ENCODE data around the gene CAMK1D.

The CAMK1D gene

DNA sequence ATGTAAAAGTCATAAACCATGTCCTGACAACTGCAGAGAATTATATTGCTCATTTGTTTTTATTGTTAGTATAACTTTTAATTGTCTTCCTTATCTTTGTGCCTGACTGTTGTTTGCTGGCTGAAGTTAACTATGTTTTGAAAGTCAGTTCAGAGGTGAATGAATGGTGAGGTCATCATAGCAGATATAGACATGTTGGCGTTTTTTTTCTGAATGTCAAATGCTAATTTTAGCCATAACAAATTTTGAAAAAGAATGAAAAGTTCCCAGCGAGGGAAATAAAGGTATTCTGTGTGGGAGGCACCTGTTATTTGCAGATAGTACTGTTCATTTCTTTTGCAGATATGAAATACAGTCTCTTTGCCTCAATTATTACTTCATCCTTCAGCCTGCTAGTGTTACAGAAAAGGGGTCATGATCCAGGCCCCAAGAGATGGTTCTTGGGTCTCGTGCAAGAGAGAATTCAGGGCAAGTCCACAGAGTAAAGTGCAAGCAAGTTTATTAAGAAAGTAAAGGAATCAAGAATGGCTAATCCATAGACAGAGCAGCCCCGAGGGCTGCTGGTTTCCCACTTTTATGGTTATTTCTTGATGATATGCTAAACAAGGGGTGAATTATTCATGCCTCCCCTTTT is 96.5 kb downstream of the CAMK1D start (continued):
- TF ChIP-seq ZBTB17 (tag by site-specific recombination; IDR thresholded peaks at IDR 0.05) = no peak
- TF ChIP-seq ZEB2 (tag by site-specific recombination; IDR thresholded peaks at IDR 0.05) = peak; percentile 96
- no peak for TF ChIP-seq ZNF174 (tag by site-specific recombination; IDR thresholded peaks at IDR 0.05)
- TF ChIP-seq ZNF391 (tag by site-specific recombination; IDR thresholded peaks at IDR 0.05; ENCODE audit: borderline replicate concordance, low read depth) = no peak; the same call in 1 of the 2 replicates
- no peak for TF ChIP-seq ZNF473 (tag by site-specific recombination; IDR thresholded peaks at IDR 0.05)
- no peak for TF ChIP-seq ZNF112 (tag by site-specific recombination; IDR thresholded peaks at IDR 0.05)
- no peak for TF ChIP-seq ZNF16 (tag by site-specific recombination; IDR thresholded peaks at IDR 0.05; ENCODE audit: low read depth)
- TF ChIP-seq ZNF324 (tag by site-specific recombination; IDR thresholded peaks at IDR 0.05) = no peak
- TF ChIP-seq GLIS2 (tag by site-specific recombination; IDR thresholded peaks at IDR 0.05) = no peak
- TF ChIP-seq ZNF121 (tag by site-specific recombination; IDR thresholded peaks at IDR 0.05) = no peak
- no peak for TF ChIP-seq ZBTB21 (tag by site-specific recombination; IDR thresholded peaks at IDR 0.05)
- TF ChIP-seq, protein P1, sequence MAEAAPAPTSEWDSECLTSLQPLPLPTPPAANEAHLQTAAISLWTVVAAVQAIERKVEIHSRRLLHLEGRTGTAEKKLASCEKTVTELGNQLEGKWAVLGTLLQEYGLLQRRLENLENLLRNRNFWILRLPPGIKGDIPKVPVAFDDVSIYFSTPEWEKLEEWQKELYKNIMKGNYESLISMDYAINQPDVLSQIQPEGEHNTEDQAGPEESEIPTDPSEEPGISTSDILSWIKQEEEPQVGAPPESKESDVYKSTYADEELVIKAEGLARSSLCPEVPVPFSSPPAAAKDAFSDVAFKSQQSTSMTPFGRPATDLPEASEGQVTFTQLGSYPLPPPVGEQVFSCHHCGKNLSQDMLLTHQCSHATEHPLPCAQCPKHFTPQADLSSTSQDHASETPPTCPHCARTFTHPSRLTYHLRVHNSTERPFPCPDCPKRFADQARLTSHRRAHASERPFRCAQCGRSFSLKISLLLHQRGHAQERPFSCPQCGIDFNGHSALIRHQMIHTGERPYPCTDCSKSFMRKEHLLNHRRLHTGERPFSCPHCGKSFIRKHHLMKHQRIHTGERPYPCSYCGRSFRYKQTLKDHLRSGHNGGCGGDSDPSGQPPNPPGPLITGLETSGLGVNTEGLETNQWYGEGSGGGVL (tag by site-specific recombination; IDR thresholded peaks at IDR 0.05) = 0 out of 2 replicates have a peak, but pooled peaks have one; percentile 28
- TF ChIP-seq ZBTB7A (tag by site-specific recombination; IDR thresholded peaks at IDR 0.05; ENCODE audit: low read depth) = no peak
- TF ChIP-seq, protein P2, sequence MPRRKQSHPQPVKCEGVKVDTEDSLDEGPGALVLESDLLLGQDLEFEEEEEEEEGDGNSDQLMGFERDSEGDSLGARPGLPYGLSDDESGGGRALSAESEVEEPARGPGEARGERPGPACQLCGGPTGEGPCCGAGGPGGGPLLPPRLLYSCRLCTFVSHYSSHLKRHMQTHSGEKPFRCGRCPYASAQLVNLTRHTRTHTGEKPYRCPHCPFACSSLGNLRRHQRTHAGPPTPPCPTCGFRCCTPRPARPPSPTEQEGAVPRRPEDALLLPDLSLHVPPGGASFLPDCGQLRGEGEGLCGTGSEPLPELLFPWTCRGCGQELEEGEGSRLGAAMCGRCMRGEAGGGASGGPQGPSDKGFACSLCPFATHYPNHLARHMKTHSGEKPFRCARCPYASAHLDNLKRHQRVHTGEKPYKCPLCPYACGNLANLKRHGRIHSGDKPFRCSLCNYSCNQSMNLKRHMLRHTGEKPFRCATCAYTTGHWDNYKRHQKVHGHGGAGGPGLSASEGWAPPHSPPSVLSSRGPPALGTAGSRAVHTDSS (tag by site-specific recombination; IDR thresholded peaks at IDR 0.05) = no peak
- TF ChIP-seq, protein P3, sequence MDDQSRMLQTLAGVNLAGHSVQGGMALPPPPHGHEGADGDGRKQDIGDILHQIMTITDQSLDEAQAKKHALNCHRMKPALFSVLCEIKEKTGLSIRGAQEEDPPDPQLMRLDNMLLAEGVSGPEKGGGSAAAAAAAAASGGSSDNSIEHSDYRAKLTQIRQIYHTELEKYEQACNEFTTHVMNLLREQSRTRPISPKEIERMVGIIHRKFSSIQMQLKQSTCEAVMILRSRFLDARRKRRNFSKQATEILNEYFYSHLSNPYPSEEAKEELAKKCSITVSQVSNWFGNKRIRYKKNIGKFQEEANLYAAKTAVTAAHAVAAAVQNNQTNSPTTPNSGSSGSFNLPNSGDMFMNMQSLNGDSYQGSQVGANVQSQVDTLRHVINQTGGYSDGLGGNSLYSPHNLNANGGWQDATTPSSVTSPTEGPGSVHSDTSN (CRISPR knock-in tag; IDR thresholded peaks at IDR 0.05) = no peak
- no peak for TF ChIP-seq GLI4 (tag by site-specific recombination; IDR thresholded peaks at IDR 0.05)
- TF ChIP-seq ZNF830 (tag by site-specific recombination; IDR thresholded peaks at IDR 0.05; ENCODE audit: low read depth) = no peak
- TF ChIP-seq ZNF776 (tag by site-specific recombination; IDR thresholded peaks at IDR 0.05; ENCODE audit: borderline replicate concordance) = no peak
- no peak for TF ChIP-seq ZNF292 (tag by site-specific recombination; IDR thresholded peaks at IDR 0.05; ENCODE audit: borderline replicate concordance, low read depth)
- TF ChIP-seq, protein P4, sequence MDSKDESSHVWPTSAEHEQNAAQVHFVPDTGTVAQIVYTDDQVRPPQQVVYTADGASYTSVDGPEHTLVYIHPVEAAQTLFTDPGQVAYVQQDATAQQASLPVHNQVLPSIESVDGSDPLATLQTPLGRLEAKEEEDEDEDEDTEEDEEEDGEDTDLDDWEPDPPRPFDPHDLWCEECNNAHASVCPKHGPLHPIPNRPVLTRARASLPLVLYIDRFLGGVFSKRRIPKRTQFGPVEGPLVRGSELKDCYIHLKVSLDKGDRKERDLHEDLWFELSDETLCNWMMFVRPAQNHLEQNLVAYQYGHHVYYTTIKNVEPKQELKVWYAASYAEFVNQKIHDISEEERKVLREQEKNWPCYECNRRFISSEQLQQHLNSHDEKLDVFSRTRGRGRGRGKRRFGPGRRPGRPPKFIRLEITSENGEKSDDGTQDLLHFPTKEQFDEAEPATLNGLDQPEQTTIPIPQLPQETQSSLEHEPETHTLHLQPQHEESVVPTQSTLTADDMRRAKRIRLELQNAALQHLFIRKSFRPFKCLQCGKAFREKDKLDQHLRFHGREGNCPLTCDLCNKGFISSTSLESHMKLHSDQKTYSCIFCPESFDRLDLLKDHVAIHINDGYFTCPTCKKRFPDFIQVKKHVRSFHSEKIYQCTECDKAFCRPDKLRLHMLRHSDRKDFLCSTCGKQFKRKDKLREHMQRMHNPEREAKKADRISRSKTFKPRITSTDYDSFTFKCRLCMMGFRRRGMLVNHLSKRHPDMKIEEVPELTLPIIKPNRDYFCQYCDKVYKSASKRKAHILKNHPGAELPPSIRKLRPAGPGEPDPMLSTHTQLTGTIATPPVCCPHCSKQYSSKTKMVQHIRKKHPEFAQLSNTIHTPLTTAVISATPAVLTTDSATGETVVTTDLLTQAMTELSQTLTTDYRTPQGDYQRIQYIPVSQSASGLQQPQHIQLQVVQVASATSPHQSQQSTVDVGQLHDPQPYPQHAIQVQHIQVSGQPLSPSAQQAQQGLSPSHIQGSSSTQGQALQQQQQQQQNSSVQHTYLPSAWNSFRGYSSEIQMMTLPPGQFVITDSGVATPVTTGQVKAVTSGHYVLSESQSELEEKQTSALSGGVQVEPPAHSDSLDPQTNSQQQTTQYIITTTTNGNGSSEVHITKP (tag by site-specific recombination; IDR thresholded peaks at IDR 0.05) = no peak
- TF ChIP-seq ZNF792 (tag by site-specific recombination; IDR thresholded peaks at IDR 0.05) = peak; percentile 32; the same call in 1 of the 2 replicates
- TF ChIP-seq PRDM1 (tag by site-specific recombination; IDR thresholded peaks at IDR 0.05) = no peak
- no peak for TF ChIP-seq ZNF133 (tag by site-specific recombination; IDR thresholded peaks at IDR 0.05)
- TF ChIP-seq, protein P5, sequence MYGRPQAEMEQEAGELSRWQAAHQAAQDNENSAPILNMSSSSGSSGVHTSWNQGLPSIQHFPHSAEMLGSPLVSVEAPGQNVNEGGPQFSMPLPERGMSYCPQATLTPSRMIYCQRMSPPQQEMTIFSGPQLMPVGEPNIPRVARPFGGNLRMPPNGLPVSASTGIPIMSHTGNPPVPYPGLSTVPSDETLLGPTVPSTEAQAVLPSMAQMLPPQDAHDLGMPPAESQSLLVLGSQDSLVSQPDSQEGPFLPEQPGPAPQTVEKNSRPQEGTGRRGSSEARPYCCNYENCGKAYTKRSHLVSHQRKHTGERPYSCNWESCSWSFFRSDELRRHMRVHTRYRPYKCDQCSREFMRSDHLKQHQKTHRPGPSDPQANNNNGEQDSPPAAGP (tag by site-specific recombination; IDR thresholded peaks at IDR 0.05) = no peak
- no peak for TF ChIP-seq ZFHX2 (tag by site-specific recombination; conservative IDR thresholded peaks at IDR 0.05)
- TF ChIP-seq, protein P6, sequence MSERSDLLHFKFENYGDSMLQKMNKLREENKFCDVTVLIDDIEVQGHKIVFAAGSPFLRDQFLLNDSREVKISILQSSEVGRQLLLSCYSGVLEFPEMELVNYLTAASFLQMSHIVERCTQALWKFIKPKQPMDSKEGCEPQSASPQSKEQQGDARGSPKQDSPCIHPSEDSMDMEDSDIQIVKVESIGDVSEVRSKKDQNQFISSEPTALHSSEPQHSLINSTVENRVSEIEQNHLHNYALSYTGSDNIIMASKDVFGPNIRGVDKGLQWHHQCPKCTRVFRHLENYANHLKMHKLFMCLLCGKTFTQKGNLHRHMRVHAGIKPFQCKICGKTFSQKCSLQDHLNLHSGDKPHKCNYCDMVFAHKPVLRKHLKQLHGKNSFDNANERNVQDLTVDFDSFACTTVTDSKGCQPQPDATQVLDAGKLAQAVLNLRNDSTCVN (tag by site-specific recombination; optimal IDR thresholded peaks at IDR 0.05) = no peak
- peak; percentile 47; the same call in 1 of the 2 replicates for TF ChIP-seq ZSCAN30 (tag by site-specific recombination; IDR thresholded peaks at IDR 0.05)
- TF ChIP-seq OSR2 (tag by site-specific recombination; IDR thresholded peaks at IDR 0.05) = peak; percentile 71; the same call in 1 of the 2 replicates
- no peak for TF ChIP-seq ZNF677 (tag by site-specific recombination; IDR thresholded peaks at IDR 0.05)

Data from HEK293 (cell line).